GM12865 (cell line): Measurements from ENCODE around the gene P3H2.
"Not testable (repeated sequence)": the region's sequence is repeated elsewhere in the genome, so short reads cannot be mapped to it uniquely, and the experiment has no call there.

Experiments used
- DNase-seq: peaks from one replicate; pipeline ENCODE4 v3.0.0; 2010; ENCODE audit warnings: low read depth
- H3K4me3 ChIP-seq: 2 replicates; pipeline ENCODE4 v1.5.1; 2011; ENCODE audit warnings: mild to moderate bottlenecking, low read depth, low read length, control low read depth
- TF ChIP-seq, protein P1 (sequence below): IDR thresholded peaks from 2 replicates; pipeline ENCODE4 v1.5.1; 2011; ENCODE audit warnings: low read length, control low read depth, low read depth, inconsistent platforms; ENCODE audit not compliant: insufficient read depth; ENCODE audit errors: missing control alignments

Gene P3H2

GRCh38 chr3:189964623-189965332 is 155.9 kb downstream of the P3H2 start:
- TF ChIP-seq, protein P1, sequence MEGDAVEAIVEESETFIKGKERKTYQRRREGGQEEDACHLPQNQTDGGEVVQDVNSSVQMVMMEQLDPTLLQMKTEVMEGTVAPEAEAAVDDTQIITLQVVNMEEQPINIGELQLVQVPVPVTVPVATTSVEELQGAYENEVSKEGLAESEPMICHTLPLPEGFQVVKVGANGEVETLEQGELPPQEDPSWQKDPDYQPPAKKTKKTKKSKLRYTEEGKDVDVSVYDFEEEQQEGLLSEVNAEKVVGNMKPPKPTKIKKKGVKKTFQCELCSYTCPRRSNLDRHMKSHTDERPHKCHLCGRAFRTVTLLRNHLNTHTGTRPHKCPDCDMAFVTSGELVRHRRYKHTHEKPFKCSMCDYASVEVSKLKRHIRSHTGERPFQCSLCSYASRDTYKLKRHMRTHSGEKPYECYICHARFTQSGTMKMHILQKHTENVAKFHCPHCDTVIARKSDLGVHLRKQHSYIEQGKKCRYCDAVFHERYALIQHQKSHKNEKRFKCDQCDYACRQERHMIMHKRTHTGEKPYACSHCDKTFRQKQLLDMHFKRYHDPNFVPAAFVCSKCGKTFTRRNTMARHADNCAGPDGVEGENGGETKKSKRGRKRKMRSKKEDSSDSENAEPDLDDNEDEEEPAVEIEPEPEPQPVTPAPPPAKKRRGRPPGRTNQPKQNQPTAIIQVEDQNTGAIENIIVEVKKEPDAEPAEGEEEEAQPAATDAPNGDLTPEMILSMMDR, result no peak
- H3K4me3 ChIP-seq, result no peak overlapping the region
- no peak for DNase-seq

GRCh38 chr3:189962466-189962865 is 158.2 kb downstream of the P3H2 start:
- TF ChIP-seq, protein P1, result no peak
- H3K4me3 ChIP-seq, result no peak overlapping the region
- DNase-seq, result no peak

GRCh38 chr3:189961522-189962161 is 159.1 kb downstream of the P3H2 start:
- H3K4me3 ChIP-seq, result no peak overlapping the region
- TF ChIP-seq, protein P1, result peak; percentile 86
- DNase-seq, result peak; percentile 79

- not testable (repeated sequence) for DNase-seq, H3K4me3 ChIP-seq
Measured at GRCh38 chr3:189961086-189961485, 159.6 kb downstream of the P3H2 start.

GRCh38 chr3:189954733-189955665 is 165.7 kb downstream of the P3H2 start:
- no peak overlapping the region for H3K4me3 ChIP-seq
- DNase-seq, result no peak
- TF ChIP-seq, protein P1, result no peak

- H3K4me3 ChIP-seq, result no peak overlapping the region
- TF ChIP-seq, protein P1, result no peak
- DNase-seq, result no peak
Measured at GRCh38 chr3:189953551-189953950, 167.1 kb downstream of the P3H2 start.

DNA sequence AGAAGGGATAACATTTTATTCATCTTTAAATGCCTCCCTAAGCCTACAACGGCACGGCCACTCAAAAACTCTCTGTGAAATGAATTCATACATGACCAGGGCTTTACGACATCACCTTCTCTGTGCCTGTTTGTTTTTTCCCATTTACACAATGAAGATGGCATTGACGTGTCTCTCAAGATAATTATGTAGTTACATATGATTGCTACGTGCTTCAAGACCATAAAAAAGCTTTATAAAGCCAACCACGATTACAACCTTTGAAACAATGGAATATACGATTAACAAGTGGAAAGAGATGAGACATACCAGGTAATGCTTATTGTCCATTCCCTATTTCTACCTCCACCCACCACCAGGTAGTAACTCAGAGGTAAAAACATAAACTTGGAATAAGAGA is 168.4 kb downstream of the P3H2 start:
- no peak for DNase-seq
- H3K4me3 ChIP-seq, result no peak overlapping the region
- TF ChIP-seq, protein P1, result no peak
